GM19324 (cell line): ENCODE results near the gene SSR1.
A peak's percentile ranks its signal among the peaks of the same experiment; 100 is the strongest.
"Not testable (repeated sequence)": the region's sequence is repeated elsewhere in the genome, so short reads cannot be mapped to it uniquely, and the experiment has no call there.

Experiments
- ATAC-seq: cut with Tn5 transposase; IDR thresholded peaks from one replicate; pipeline ENCODE4 v1.9.1; 2021; ENCODE audit warnings: mild to moderate bottlenecking, moderate library complexity; ENCODE audit not compliant: unreplicated experiment, low FRiP score

The SSR1 gene

DNA sequence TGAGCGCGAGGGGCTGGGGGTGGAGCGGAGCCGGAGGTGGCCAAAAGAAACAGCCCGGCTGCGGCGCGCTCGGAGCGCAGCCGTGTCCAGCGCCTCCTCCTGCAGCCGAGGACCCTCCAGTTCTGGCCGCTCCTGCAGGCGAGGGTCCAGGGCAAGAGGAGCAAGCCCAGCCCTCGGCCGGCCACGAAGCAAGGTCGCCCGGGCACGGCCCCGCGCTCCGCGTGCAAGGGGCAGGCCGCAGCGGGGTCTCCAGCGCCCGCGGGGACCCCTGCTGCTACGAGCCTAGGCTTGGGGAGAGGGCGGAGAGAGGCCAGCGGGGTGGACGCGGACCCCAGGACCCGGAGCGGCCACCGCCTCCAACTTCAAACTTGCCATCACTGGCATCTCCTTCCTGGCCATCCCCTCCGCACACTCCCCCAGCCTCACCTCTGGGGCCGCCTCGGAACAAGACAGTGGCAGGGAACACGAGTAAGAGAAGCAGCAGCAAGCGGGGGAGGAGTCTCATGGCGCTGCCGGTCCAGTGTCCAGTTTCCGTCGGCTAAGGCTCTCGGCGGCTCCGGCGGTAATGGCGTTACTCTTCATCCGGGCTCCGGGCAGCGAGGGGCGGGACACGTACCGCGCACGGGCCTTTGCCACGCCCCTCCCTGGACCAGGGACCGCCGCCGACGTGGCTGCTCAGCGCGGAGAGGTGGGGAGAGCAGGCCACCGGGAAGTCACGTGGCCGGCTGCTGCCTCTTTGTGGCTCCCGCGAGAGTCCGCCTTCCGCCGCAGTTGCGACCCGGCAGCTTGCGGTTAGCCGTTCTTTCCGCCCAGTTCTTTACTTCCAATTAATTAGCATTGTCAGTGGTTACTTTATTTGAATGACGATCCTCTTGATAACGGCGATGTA is at the start of gene SSR1:
SSR1 (minus strand) TSS at position 584 of the 889 bp plus-strand sequence; CDS start at position 505, 79 bp downstream.
- ATAC-seq: peak; percentile 99

DNA sequence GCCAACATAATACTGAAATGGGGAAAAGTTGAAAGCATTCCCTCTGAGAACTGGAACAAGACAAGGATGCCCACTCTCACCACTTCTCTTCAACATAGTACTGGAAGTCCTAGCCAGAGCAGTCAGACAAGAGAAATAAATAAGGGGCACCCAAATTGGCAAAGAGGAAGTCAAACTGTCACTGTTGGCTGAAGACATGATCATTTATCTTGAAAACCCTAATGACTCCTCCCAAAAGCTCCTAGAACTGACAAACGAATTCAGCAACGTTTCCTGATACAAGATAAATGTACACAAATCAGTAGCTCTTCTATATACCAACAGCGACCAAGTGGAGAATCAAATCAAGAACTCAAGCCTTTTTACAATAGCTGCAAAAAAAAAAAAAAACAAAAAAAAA is 38.9 kb upstream of the SSR1 start:
- ATAC-seq: not testable (repeated sequence)

DNA sequence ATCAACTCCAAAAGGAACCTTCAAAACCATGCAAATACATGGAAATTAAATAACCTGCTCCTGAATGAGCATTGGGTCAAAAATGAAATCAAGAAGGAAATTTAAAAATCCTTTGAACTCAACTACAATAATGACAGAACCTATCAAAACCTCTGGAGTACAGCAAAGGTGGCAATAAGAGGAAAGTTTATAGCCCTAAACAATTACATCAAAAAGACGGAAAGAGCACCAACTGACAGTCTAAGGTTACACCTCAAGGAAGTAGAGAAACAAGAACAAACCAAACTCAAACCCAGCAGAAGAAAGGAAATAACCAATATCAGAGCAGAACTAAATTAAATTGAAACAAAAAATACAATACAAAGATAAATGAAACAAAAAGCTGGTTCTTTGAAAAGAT is 37.6 kb upstream of the SSR1 start:
- ATAC-seq: not testable (repeated sequence)

DNA sequence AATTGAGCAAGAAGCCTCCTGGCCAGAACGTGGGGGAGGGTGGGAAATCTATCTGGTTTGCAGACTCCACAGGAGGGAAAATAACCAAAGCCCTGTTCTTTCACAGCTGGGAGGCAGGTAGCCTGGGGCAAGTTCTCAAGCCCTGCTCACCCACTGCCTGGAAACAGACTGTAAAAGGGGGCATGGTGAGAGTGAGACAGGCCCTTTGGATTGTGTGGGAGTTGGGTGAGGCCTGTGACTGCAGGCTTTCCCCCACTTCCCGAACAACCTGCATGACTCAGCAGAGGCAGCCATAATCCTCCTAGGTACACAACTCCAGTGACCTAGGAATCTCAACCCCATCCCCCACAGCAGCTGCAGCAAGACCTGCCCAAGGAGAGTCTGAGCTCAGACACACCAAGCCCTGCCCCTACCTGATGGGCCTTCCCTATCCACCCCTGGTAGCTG is 34.6 kb upstream of the SSR1 start:
- not testable (repeated sequence) for ATAC-seq

DNA sequence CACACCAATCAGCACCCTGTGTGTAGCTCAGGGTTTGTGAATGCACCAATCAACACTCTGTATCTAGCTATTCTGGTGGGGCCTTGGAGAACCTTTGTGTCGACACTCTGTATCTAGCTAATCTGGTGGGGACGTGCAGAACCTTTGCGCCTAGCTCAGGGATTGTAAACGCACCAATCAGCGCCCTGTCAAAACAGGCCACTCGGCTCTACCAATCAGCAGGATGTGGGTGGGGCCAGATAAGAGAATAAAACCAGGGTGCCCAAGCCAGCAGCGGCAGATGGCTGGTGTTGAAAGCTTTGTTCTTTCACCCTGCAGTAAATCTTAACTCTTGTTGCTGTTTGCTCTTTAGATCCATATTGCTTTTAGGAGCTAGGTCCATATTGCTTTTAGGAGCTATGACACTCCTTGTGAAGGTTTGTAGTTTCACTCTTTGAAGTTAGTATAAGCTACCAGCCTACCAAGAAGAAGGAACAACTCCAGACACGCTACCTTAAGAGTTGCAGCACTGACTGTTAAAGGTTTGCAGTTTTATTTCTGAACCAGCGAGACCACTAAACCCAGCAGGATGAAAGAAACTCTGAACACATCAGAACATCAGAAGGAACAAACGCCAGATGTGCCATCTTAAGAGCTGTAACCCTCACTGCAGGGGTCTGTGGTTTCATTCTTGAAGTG is 31.9 kb upstream of the SSR1 start:
- not testable (repeated sequence) for ATAC-seq

DNA sequence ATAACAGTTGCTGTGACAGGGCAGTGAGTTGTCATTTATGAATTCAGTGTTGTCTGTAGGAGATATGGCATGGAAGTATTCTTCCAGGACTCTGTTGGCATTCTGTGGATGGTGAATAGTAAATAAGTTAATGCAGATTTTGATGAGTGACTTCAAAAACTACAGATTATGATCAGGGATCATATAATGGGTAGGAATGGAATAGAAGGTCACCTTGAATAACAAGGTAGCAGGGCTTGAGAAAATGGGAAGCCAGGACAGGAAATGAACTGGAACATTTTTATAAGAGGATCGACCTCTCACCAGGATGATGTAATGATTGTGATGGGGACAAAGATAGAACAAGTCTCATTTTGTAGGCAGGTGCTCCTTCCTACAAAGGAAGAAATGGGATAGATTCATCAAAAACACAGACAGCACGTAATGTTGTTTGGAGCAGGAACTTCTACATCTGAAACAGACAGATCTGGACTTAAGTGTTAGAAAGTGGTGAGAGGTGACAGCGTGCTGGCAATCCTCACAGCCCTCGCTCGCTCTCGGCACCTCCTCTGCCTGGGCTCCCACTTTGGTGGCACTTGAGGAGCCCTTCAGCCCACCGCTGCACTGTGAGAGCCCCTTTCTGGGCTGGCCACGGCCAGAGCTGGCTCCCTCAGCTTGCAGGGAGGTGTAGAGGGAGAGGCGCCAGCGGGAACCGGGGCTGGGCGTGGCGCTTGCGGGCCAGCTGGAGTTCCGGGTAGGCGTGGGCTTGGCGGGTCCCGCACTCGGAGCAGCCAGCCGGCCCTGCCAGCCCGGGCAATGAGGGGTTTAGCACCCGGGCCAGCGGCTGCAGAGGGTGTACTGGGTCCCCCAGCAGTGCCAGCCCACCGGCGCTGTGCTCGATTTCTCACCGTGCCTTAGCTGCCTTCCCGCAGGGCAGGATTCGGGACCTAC is 30.8 kb upstream of the SSR1 start:
- ATAC-seq: no peak

DNA sequence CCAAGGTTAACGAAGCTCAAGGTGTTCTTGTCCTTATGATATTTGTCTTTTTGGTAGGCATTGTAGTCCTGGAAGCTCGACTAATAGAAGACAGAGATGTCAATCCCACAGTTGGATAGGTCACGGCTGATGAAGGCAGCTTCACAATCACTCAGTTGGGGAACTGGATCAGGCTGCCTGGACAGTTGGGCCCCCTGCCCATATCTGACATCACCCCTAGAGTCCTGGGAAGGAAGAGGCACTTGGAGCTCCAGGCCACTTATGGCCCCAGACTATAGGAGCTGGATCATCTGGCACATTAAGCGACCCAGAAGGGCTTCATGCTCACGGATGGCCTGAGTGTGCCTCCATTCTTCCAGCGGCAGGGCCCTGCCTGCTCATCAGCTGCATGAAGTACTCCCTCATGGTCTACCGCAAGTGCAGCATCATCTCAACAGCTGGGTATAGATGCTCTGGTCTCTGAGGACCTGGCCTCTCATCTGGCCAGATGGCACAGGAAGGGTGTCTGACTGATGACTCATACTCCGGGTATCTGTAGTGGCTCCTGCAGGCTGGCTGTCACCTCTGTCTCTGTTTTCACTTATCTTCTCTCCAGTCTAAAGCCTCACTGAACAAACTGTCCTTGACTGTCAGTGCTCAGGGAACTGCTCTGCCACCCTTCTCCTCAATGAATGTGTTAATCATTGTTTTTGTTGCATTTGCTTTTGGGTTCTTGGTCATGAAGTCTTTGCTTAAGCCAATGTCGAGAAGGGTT is 29.2 kb upstream of the SSR1 start:
- ATAC-seq: no peak

DNA sequence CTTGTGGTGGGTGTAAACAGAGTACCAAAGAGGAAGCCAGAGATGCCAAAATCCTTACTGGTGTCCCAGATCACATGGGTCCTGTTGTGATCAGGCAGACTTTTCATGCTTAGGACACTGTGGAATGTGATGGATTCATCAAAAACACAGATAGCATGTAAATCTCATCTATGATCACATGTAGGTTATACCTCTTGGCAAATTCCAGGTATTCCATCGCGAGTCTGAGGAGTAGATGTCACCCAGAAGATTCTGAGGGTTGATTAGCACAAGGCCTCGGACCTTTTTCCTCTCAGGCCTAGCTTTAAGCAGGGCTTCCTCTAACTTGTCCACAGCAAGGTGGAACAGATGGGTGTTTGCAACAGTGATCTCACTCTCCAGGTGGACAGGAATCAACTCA is 28.3 kb upstream of the SSR1 start:
- no peak for ATAC-seq

DNA sequence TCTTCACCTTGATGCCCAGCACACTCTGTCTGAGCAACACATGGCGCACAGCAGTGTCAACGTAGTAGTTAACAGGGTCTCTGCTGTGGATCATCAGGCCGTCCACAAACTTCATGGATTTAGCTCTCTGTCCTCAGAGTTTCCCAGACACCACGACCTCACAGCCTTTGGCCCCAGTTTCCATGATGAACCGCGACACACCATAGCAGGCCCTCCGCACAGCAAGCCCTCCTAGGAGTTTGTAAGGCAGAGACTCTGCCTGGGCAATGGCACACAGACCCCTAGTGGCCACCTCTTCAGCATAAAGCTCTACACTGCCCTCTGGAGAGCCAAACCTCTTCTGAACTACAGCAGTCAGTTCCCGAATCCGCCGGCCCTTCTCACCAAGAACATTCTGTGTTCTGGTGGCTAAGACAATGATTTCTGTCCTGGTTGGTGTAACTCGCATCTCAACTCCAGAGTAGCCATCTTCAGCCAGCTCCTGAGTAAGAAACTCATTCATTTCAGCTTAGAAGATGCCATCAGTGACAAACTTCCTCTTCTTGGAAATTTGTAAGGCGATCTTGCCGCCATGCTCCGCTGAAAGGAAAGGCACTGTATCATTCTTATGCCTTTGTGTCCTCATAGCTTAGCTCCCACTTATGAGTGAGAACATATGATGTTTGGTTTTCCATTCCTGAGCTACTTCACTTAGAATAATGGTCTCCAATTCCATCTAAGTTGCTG is 26.2 kb upstream of the SSR1 start:
- not testable (repeated sequence) for ATAC-seq

DNA sequence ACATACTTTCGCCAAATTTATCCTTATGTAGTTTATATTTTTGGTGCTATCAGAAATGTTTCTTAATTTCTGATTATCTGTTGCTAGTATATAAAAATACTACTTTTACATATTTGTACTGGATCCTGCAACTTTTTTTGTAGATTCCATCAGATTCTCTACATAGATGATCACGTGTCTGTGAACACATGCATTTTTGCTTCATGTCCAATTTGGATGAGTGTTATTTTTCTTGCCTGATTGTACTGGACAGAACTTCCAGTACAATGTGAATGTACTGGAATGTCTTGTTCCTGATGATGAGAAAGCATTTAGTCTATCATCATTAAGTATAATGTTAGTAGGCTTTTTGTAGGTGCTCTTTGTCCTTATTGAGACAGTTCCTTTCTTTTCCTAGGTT is 25.0 kb upstream of the SSR1 start:
- ATAC-seq: no peak

DNA sequence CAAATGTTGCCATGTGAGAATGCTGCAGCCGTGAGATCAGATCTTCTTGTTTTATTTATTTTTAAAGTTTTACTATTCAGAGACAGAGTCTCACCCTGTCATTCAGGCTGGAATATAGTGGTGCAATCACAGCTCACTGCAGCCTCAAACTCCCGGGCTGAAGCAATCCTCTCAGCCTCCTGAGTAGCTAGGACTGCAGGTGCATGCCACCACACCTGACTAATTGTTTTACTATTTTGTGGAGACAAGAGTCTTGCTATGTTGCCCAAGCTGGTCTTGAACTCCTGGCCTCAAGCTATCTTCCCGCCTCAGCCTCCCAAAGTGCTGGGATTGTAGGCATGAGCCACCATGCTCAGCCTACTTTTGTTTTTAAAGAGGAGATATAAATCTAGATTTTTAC is 22.5 kb upstream of the SSR1 start:
- ATAC-seq: no peak

DNA sequence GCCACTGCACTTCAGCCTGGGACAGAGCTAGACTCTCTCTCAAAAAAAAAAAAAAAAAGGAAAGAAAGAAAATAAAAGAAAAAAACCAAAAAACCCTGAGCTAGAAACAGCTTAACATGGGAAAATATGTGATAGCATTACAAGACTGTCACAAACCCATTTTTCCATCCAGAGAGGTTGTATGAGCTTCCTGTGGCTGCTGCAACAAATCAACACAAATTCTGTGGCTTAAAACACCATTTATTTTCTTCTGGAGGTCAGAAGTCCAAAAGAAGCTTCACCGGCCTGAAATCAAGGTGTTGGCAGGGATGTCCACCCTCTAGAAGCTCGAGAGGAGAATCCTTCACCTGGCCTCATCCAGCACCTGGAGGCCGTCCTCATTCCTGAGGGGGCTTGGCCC is 21.7 kb upstream of the SSR1 start:
- no peak for ATAC-seq

DNA sequence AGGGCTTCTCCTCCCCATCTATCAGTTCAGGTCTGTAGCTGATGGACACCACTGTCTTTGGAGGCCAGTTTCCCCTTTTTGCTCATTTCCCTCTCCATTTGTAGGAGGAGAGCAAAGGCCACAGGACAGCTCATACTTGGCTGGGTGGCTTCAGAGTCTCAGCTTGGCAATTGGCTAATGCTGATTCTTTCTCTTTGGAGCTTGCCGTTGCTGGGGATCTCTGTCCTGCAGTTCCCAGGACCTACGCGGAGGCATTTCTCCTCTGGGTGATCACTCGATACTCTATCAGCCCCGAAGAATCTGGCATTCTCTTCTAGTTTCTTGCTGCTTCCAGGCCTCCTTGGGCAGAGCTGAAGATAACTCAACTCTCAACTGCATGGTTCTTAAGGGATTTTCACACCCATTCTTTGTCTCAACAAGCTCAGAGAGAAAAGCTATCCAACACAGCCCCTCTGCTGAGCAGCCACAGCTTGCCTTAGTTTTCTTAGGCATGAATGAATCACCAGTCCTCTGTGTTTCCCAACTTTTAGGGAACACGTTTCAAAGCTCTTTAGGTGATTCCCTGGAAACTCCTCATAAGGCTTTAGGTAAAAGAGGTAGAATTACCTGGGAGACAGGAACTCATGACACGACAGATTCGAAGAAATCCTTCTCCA is 19.2 kb upstream of the SSR1 start:
- no peak for ATAC-seq

DNA sequence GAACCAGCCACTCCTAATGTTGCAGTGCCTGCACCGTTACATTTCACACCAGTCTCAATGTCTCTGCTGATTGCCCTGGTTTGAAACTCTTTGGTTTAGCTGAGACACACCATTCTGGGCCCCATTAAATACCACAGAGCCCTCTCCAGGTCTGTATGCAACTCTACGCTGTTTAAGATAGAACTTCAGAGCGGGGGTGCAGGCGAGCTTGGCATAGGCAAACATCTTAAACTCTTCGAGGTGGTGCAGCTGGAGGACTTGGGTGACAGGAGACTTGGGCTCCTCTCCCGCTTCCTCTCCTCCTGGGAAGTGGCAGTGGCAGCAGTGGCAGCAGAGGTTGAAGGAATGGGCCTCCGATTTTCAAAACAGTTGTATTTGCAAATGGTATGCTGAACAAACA is 18.5 kb upstream of the SSR1 start:
- no peak for ATAC-seq

DNA sequence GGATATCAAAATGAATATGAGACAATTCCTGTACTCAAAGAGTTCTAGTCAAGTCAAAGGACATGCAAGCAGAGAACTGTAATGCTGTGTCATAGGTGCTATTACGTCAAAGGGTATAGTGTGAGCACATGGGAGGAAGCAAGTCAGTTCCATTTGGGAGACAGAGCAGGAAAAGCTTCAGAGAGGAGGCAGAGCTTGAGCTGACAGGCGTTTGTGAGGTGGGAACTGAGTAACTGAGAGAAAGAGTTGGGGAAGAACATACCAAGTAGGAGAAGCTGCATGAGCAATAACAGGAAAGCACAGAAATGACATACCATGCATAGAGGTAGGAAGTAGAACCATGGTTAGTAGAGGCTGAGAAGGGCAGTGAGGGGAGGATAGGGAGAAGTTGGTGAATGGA is 15.2 kb upstream of the SSR1 start:
- no peak for ATAC-seq

DNA sequence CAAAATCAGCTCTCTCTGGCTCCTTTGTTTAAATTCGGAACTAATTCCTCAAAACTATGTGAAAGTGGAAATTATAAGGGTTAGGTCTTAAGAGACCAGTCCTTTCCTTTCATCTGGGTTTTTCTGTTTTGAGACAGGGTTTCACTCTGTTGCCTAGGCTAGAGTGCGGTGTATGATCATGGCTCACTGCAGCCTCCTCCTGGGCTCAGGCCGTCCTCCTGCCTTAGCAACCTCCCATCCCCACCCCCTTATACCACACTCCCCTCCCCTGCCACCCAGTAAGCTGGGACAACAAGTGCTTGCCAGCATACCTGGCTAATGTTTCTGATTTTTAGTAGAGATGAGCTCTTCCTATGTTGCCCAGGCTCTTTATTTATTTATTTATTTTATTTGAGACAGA is 12.8 kb upstream of the SSR1 start:
- no peak for ATAC-seq

DNA sequence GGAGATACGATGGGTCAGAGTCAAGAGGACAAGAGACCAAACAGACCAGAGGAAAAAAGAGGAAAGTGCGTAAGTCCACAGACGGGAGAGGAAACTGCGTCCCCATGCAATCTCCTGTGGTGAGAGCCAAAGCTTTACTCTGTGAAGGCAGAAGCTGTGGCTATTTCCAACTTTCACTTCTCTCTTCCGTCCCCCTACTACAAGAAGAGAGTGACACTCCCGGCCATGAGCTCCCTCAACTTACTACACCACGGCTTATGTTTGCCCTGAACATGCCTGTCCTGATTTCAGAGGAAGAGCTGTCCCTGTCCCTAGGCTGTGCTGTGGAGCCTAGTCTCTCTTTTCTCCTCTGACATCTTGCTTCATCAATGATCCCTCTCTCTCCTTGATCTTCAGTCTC is 11.5 kb upstream of the SSR1 start:
- ATAC-seq: no peak

DNA sequence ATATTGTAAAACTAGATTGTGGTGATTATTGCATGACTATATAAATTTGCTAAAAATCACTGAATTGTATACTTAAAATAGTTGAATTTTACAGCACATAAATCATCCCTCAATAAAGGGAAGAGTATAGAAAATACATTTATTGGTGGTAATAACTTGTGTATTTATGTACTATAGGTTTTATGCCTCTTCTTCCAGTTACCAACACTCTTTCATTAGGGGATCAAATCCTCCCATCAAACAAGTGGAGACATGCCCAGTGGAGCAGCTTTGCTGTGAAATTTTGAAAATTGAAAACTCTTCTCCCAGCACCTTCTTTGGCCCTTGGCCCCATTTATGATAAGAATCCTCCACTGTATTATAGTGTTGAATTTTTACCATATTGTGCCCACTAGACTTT is 10.1 kb upstream of the SSR1 start:
- ATAC-seq: no peak

DNA sequence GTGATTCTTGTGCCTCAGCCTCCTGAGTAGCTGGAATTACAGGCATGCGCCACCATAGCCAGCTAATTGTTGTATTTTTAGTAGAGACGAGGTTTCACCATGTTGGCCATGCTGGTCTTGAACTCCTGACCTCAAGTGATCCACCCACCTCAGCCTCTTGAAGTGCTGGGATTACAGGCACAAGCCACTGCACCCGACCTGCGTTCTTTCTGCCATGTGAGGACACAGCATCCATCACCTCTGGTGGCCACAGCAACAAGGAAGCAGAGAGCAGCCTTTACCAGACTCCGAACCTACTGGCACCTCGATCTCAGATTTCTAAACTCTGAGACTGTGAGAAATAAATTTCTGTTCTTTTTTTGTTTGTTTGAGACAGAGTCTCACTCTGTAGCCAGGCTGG is 8.9 kb upstream of the SSR1 start:
- not testable (repeated sequence) for ATAC-seq
